Astrocyte of the spinal cord (primary cell): ENCODE results near the gene MEIS1.
A peak's percentile ranks its signal among the peaks of the same experiment; 100 is the strongest.

Experiments used
- DNase-seq: peaks from one replicate; pipeline ENCODE4 v3.0.0; 2011; ENCODE audit warnings: low read depth, low spot score
- H3K4me3 ChIP-seq: 2 replicates; pipeline ENCODE4 v1.5.1; 2011; ENCODE audit warnings: low read depth, mild to moderate bottlenecking, low read length, moderate library complexity
- CTCF ChIP-seq: IDR thresholded peaks from 2 replicates; pipeline ENCODE4 v1.5.1; 2012; ENCODE audit warnings: low read depth, mild to moderate bottlenecking, low read length, inconsistent platforms
- in situ Hi-C: cut with HindIII; loops from 2 replicates; pipeline ENCODE4 v1.10.0; 2017; ENCODE audit warnings: low sequenced_read_pairs

The MEIS1 gene

GRCh38 chr2:66494708-66495107 is 59.8 kb downstream of the MEIS1 start:
- peak; percentile 70 for DNase-seq
- H3K4me3 ChIP-seq = no peak overlapping the region
- in situ Hi-C loops = no loop called here
- TF ChIP-seq CTCF = no peak

DNA sequence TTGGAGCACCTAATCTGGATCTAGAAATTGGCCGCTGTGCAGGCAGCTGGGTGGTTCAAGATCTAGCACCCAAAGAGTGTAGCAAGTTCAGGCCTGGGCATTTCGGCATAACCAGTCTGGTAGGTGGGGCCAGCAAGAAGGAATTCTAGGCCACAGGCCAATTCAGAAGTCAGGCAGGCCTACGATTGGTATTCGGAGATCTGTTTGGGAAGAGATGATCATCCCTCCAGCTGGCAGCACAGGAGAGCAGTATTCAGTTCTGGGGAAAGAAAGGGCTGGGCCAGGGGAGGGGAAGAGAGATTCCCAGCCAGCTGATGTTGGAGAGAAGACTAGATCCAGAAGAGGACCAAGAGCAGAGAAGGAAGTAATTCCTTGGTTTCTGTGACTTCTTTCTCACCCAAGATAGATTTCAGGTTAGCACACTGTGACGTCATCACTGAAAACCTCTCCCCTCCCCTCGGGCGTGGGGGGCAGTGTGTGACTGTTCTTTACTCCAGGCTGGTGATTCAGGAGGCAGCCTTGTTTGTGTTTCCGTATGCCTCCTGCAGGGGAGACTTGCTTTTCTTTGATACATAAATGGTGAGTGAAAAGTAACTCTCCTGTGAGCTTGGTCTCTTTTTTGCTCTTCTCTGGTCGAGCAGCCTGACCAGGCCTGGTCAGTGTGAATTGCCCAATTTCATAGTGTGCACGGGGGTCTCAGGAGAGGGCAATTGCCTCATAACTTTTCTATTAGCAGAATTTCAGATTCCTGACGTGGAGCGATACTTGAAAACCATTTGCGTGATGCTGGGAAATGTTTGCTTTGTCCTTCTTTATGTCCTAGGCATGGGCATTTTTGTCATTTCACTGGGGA is 61.1 kb downstream of the MEIS1 start:
- in situ Hi-C loops = no loop called here
- DNase-seq = peak; percentile 87
- no peak overlapping the region for H3K4me3 ChIP-seq
- TF ChIP-seq CTCF = no peak

DNA sequence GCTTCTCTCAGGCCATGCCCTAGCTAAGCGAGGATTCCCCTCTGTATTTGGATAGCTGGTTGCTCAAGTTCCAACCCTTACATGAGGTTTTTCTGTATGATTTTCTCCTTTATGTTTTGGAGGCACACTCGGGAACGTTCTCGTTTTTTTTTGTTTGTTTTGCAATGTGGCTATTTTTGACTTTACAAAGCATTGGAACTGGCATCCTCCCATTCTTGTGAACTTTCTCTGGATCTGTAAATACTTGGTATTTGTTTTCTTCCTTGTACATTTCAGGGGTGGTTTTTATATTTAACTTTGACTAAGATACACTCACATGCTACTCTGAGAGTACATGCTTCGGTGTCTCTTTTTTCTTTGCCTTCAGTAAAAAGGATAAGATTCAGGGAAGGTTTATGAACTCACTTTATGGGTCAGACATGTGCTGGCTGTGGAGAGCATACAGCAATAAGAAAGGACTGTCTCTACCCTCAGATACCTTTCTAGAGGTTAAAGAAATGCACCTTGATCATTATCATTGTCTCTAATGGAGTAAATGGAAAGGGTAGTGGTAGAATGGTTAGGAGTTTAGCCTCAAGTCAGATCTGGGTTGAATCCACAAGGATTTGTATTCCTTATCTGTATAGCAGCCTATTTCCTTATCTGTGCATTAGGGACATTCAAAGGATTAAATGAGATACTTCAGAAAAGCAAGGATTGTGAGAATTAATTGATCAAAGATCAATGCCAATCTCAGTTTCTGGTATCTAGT is 61.9 kb downstream of the MEIS1 start:
- in situ Hi-C loops = no loop called here
- no peak for TF ChIP-seq CTCF
- no peak overlapping the region for H3K4me3 ChIP-seq
- DNase-seq = no peak

DNA sequence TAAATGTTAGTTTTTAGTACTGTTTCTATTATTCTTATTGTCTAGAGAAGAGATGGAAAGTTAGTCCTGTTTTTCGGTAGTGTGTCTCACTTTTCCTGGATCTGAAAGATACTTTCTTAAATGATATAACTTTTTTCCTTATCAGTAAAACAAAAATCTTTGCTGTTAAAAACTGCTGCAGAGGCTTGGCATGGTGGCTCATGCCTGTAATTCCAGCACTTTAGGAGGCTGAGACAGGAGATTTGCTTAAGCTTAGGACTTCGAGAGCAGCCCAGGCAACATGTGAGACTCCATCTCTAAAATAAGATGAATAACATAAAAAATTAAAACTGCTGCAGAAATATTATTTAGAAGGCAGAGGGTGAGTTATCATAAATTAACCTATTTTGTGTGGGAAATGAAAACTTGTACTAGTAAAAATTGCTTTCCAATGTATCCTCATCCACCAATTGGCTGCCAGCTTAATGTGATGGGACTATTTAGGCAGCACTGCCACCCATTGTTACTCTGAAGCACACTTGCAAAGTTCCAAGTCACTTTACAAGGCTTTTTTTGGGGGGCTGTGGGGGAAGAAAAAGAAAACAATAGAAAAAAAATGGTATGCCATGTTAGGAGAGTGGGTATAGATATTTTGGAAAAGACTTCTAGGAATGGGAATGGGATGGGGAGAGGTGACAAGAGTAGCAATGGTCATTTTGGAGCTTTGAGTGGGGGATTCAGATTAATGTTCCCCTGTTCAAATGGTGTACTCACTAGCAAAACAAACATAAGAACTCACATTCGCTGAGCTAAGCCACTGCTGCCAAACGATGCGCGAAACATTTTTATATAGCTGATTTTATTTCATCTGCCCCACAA is 62.7 kb downstream of the MEIS1 start:
- no peak overlapping the region for H3K4me3 ChIP-seq
- in situ Hi-C loops = no loop called here
- DNase-seq = no peak
- no peak for TF ChIP-seq CTCF

DNA sequence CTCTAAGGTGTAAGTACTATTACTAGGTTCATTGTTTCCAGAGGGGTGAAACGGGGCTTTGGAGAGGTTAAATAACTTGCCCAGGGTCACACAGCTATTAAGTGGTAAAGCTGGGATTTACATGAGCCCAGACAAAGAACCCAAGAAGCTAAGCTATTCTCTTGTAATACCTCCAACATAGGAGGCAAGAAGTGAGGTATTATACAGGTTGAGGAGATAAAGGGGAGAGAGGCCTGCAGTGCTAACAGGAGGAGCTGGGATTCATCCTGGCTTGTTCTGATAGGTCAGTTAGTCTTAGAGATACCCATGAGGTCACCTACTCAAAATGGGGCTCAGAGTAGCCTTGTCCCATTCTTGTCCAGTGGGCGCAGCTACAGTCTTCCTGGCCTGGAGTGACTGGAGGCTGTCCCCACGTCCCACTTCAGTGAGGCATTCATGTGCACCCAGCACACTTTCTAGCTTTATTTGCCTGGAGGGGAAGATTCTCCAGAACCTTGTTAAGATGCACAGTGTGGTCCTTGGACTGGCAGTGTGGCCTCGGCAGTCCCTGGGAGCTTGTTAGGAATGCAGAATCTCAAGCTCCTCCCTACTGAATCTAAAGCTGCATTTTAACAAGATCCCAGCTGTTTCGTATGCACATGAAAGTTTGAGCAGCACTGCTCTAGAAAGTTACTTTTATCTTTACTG is 63.5 kb downstream of the MEIS1 start:
- H3K4me3 ChIP-seq = no peak overlapping the region
- TF ChIP-seq CTCF = no peak
- no peak for DNase-seq
- in situ Hi-C loops = no loop called here

GRCh38 chr2:66501267-66501666 is 66.3 kb downstream of the MEIS1 start:
- in situ Hi-C loops = no loop called here
- no peak for TF ChIP-seq CTCF
- no peak for DNase-seq
- no peak overlapping the region for H3K4me3 ChIP-seq
